Panc1 (cell line): ENCODE data around the gene PRKAB2. TPM values are rescaled to one million over a fixed set of nuclear protein-coding genes. Genes with fewer than 3 reads are reported as not detected.

Experiments
- ATAC-seq: fragments of 200-7000 bp; cut with Tn5 transposase; 2 replicates; pipeline ENCODE4 v1.9.1; 2020; ENCODE audit warnings: mild to moderate bottlenecking, moderate library complexity
- BruUV-seq: library from RNA; stranded (reverse); fragments of 400-500 nt; replicated peaks from 2 replicates; lab custom pipeline; 2021; lab: Mats Ljungman, UMichigan
- CTCF ChIA-PET: fragments of 300-600 bp; sonication (Branson Sonifier 250); formaldehyde crosslinking; loops from one replicate; lab custom pipeline; 2022; ENCODE audit warnings: antibody characterized with exemption; lab: Charles Lee
- POLR2A ChIA-PET: fragments of 300-600 bp; sonication (Branson Sonifier 250); formaldehyde crosslinking; loops from one replicate; lab custom pipeline; 2022; ENCODE audit warnings: antibody characterized with exemption; lab: Charles Lee
- DNase-seq: peaks from one replicate; pipeline ENCODE4 v3.0.0-alpha.2; 2010; ENCODE audit warnings: low read depth, low spot score
- H3K27ac ChIP-seq: 2 replicates; pipeline ENCODE4 v1.5.1; 2011; ENCODE audit warnings: mild to moderate bottlenecking, low read length, inconsistent platforms
- H3K27me3 ChIP-seq: fragments of 200-500 bp; sonication (Bioruptor generic); 2 replicates; pipeline ENCODE4 v1.6.0; 2014; ENCODE audit warnings: low read length, inconsistent platforms; ENCODE audit not compliant: control insufficient read depth, insufficient read depth
- H3K36me3 ChIP-seq: fragments of 200-500 bp; sonication (Bioruptor generic); 2 replicates; pipeline ENCODE4 v1.5.1; 2014; ENCODE audit warnings: inconsistent platforms, mild to moderate bottlenecking, low read length, moderate library complexity; ENCODE audit not compliant: control insufficient read depth, insufficient read depth
- H3K4me1 ChIP-seq: 2 replicates; pipeline ENCODE4 v1.5.1; 2011; ENCODE audit warnings: inconsistent platforms, mild to moderate bottlenecking, low read length, moderate library complexity; ENCODE audit not compliant: control insufficient read depth, insufficient read depth
- H3K4me3 ChIP-seq, 2 experiments: 2 replicates each; pipeline ENCODE4 v1.5.1; 2011 to 2012; ENCODE audit warnings: low read depth in 2 of 2, low read length in 2 of 2, mild to moderate bottlenecking in 2 of 2, inconsistent platforms in 1 of 2, moderate library complexity in 1 of 2
- H3K9me3 ChIP-seq: fragments of 200-500 bp; sonication (Bioruptor generic); 2 replicates; pipeline ENCODE4 v1.5.1; 2014; ENCODE audit warnings: low read depth, mild to moderate bottlenecking, inconsistent platforms, low read length, moderate library complexity; ENCODE audit not compliant: control insufficient read depth, insufficient read depth
- CTCF ChIP-seq: fragments of 450-650 bp; IDR thresholded peaks from 2 replicates; pipeline ENCODE4 v1.5.1; 2017; ENCODE audit warnings: mild to moderate bottlenecking
- POLR2AphosphoS5 ChIP-seq: IDR thresholded peaks from 2 replicates; pipeline ENCODE4 v1.6.1; 2012; ENCODE audit warnings: mild to moderate bottlenecking, low read depth, low read length, moderate library complexity
- SIN3A ChIP-seq: IDR thresholded peaks from 2 replicates; pipeline ENCODE4 v1.6.1; 2012; ENCODE audit warnings: low read depth, mild to moderate bottlenecking, low read length, moderate library complexity, borderline replicate concordance; ENCODE audit not compliant: insufficient read depth
- TCF7L2 ChIP-seq: IDR thresholded peaks from 2 replicates; pipeline ENCODE4 v1.6.1; 2011; ENCODE audit warnings: mild to moderate bottlenecking, low read depth, low read length, inconsistent platforms
- in situ Hi-C: cut with HindIII; loops from 2 replicates; pipeline ENCODE4 v1.10.0; 2016; ENCODE audit warnings: low sequenced_read_pairs, low pct_unique_long_range_greater_than_20kb
- intact Hi-C: fragments of 100-400 bp; cut with micrococcal nuclease; formaldehyde crosslinking; loops from one replicate; pipeline ENCODE4 v1.10.0; 2022; ENCODE audit not compliant: unreplicated experiment
- total RNA-seq: library from RNA; stranded (reverse); gene quantifications from one replicate; pipeline ENCODE4 v1.2.1, GENCODE V29; 2021; ENCODE audit not compliant: unreplicated experiment
- TF ChIP-seq, protein P1 (sequence below), 2 experiments: IDR thresholded peaks; 2 replicates each; pipeline ENCODE4 v1.6.1; 2011 to 2012; ENCODE audit warnings: low read depth in 2 of 2, control low read depth in 1 of 2, low read length in 1 of 2, mild to moderate bottlenecking in 1 of 2, moderate library complexity in 1 of 2; ENCODE audit not compliant: insufficient read depth in 1 of 2

PRKAB2 gene
- total RNA-seq, 1 experiment from 2014 or later = 6.6 TPM

DNA sequence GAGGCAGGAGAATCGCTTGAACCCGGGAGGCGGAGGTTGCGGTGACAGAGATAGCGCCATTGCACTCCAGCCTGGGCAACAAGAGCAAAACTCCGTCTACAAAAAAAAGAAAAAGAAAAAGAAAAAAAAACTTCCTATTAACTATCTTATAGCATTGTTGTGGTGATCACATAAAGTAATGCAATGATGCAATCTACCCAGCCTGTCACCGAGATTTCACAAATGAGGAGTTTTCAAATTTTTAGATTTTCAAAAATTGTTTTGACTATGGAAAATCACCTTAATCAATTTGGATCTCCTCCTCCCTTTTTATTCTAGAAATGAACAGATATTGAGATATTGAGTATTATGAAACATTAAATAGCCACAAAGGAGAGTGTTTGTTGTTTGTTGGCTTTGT is 44.9 kb upstream of the PRKAB2 start:
- H3K36me3 ChIP-seq = no peaks in the 10 kb centered on the region
- peaks cover 16% of the 10 kb centered on the region; the same call in 1 of the 2 replicates for H3K27me3 ChIP-seq
- no peaks in the 10 kb centered on the region for H3K4me1 ChIP-seq
- no peak overlapping the region for H3K4me3 ChIP-seq
- POLR2A ChIA-PET = no interaction called here
- H3K9me3 ChIP-seq = no peaks in the 10 kb centered on the region
- DNase-seq = no peak
- no peak overlapping the region for H3K27ac ChIP-seq
- TF ChIP-seq SIN3A (no peak), CTCF (no peak)
- intact Hi-C loops = no loop called here
- in situ Hi-C loops = no loop called here
- ATAC-seq = no peak
- CTCF ChIA-PET = no interaction called here
- BruUV-seq = no TSS peak

DNA sequence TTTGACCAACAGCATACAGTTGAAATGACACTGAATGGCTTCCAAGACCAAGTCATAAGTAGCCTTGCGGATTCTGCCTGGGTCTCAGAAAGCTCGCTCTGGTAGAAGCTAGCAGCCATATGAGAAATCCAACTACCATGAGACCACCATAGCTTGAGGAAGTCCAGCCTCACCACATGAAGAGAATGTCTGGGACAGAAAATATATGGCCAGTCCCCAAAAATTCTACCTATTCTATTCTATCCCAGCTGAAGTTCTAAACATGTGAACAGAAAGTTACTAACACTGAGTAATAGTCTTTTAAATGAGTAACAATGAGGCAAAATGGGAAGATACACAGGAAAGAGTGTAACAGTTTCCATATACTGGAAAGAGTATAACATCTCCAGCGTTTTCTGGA is 43.9 kb upstream of the PRKAB2 start:
- no peak for TF ChIP-seq SIN3A
- TF ChIP-seq POLR2AphosphoS5 = no peak
- no peak for TF ChIP-seq CTCF
- TF ChIP-seq TCF7L2 = no peak
- TF ChIP-seq, protein P1, sequence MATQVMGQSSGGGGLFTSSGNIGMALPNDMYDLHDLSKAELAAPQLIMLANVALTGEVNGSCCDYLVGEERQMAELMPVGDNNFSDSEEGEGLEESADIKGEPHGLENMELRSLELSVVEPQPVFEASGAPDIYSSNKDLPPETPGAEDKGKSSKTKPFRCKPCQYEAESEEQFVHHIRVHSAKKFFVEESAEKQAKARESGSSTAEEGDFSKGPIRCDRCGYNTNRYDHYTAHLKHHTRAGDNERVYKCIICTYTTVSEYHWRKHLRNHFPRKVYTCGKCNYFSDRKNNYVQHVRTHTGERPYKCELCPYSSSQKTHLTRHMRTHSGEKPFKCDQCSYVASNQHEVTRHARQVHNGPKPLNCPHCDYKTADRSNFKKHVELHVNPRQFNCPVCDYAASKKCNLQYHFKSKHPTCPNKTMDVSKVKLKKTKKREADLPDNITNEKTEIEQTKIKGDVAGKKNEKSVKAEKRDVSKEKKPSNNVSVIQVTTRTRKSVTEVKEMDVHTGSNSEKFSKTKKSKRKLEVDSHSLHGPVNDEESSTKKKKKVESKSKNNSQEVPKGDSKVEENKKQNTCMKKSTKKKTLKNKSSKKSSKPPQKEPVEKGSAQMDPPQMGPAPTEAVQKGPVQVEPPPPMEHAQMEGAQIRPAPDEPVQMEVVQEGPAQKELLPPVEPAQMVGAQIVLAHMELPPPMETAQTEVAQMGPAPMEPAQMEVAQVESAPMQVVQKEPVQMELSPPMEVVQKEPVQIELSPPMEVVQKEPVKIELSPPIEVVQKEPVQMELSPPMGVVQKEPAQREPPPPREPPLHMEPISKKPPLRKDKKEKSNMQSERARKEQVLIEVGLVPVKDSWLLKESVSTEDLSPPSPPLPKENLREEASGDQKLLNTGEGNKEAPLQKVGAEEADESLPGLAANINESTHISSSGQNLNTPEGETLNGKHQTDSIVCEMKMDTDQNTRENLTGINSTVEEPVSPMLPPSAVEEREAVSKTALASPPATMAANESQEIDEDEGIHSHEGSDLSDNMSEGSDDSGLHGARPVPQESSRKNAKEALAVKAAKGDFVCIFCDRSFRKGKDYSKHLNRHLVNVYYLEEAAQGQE (IDR thresholded peaks at IDR 0.05; ENCODE audit: insufficient read depth in 1 of 2, low read depth in 2 of 2, low read length in 1 of 2) = no peak
- no peaks in the 10 kb centered on the region for H3K4me1 ChIP-seq
- no peak for DNase-seq
- POLR2A ChIA-PET = no interaction called here
- no peak overlapping the region for H3K27ac ChIP-seq
- in situ Hi-C loops = no loop called here
- no peak for ATAC-seq
- CTCF ChIA-PET = no interaction called here
- H3K27me3 ChIP-seq = peaks cover 12% of the 10 kb centered on the region; the same call in 1 of the 2 replicates
- intact Hi-C loops = no loop called here
- H3K36me3 ChIP-seq = no peaks in the 10 kb centered on the region
- no peak overlapping the region for H3K4me3 ChIP-seq
- no TSS peak for BruUV-seq
- H3K9me3 ChIP-seq = no peaks in the 10 kb centered on the region
